ENCODE measurements around the gene MSGN1.
"Not testable (repeated sequence)": the region's sequence is repeated elsewhere in the genome, so short reads cannot be mapped to it uniquely, and the experiment has no call there.

The MSGN1 gene

DNA sequence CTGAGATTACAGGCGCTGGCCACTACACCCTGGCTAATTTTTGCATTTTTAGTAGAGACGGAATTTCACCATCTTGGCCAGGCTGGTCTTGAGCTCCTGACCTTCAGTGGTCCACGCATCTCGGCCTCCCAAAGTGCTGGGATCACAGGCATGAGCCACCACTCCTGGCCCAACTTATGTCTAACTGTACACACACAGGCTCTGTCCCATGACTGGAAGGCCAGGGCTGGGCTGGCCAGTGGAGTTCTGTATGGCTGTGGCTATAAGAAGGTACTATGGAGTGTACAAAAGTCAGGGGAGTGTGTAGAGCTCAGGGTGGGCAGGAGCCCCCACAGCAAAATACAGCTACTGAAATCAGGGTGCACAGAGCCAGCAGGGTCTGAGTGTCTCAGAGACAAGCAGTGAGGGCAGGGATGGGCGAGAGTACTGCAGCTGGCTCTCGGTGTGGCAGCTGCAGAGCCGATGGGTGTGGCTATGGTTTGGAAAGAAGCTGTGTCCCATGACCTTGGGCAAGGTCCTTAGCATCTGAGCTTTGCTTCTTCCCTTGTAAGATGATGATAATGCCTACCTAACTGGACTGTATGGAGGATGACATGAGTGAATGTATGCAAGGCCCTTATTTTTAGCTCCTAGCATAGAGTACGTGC, 10.4 kb upstream of the MSGN1 start:
- no peak for DNase-seq

DNA sequence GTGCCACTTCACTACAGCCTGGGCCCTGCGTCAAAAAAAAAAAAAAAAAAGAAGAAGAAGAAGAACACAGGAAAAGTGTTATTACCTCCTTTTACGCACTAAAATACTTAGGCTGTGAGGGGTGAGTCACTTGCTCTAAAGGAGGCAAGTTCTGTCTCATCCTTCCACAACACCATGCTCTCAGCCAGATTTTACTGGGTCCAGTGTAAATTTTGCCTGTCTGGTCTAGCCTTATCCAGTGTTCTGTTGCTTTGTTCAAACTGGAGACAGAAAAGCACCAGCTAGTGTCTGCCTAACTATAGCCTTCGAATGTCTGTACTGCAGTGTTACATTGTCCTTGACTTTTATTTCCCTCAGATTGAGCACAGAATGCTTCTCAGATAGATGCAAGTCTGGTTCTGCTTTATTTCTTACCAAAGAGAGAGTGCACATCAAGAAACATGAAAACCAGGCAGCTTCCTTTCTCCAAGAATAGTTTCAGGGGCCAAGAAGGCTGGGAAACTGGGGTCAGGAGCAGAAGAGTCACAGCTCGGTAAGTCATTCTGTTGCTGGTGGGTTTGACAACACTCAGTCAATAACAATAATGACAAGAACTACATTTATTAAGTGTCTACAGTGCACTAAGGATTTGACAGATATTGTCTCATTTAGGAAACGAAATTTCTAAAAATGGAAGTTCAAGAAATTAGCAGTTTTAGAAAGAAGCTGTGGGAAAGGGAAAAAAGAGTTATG, 3.1 kb upstream of the MSGN1 start:
- DNase-seq = no peak

DNA sequence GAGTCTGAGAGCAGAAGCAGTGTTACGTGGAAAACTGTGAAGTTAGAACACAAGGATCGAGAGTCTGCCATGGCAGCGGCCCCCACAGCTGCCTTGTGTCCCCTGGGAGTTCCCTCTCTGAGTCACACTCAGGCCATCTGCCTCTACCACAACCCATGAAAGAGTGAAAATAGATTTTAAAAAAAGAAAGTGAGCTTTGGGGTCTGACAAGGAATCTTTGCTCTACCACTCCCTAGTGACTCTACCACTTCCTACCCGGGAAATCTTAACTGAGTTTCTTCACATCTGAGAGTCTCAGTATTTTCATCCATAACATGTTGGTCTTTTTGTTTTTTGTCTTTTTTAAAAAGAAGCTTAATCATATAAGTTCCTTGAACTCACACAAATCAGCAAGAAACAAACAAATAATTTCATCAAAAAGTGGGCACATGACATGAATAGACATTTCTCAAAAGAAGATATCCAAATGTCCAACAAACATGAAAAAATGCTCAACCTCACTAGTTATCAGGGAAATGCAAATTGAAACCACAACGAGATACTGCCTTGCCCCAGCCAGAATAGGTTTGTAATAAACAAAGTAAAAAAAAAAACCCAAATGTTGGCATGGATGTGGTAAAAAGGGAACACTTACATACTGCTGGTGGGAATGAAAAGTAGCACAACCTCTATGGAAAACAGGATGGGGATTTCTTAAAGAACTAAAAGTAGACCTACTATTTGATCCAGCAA, 2.4 kb upstream of the MSGN1 start:
- DNase-seq = no peak

DNA sequence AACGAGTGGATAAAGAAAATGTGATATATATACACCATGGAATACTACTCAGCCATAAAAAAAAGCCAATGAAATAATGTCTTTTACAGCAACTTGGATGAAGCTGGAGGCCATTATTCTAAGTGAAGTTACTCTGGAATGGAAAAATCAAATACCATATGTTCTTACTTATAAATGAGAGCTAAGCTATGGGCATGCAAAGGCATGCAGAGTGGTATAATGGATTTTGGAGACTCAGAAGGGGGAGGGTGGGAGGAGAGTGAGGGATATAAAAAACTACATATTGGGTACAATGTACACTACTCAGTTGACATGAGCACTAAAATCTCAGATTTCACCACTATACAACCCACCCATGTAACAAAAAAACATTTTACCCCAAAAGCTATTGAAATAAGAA, 1.7 kb upstream of the MSGN1 start:
- DNase-seq = no peak

DNA sequence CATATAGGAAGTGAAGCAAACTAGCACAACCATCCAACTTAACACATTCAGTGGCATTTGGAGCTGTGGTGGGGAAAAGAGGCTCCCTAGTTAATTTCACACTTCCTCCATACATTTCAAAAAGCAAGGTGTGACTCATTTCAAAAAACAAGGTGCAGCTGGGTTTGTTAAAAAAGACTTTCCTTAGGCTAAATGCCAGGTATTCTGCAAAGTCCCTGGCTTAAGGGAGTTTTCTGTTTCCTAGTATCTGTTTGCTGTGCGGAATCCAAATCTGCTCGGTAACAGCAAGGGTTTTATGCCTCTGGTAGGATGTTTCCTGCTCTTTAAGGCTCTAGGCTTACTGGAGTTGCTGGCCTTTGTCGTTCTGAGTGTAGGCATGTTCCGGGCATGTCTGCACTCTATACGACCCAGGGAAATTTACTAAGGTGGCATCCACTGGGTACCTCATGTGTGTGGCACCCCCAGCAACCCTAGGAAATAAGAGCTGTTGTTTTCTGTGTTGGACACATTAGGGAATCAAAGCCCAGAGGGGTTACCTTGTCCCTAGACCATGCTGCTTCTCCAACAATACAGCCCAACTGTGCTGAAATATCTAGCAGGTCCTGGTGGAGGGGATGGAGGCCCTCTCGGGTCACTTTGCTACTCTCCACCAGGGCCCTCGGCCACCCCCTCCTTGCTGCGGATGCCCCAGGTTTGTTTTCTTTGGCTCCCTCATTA, 634 bp upstream of the MSGN1 start:
- DNase-seq = no peak

DNA sequence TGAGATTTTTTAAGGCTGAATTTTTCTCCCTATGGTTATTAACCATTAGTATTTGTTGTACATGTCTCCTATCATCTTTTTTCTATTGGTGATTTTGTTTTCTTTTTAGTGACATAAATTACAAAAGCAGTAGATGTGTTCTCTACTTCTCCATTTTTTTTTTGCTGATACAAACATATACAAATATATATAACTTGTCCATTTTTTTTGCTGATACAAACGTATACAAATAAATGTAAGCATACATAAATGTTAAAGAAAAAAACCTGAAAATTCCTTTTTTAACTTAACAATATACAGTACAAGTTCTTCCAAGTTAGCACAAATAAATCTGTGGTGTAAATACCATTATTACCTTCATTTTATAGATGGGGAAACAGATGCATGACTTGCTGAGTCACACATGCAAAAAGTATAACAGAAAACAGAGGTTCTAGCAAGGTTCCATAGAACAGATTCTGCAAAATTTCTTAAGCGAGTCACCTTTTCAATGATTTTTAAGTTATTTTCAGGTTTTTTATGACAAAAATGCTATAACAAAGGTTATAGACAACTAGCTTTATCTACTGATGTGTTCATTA, 2.1 kb downstream of the MSGN1 start:
- DNase-seq = no peak

DNA sequence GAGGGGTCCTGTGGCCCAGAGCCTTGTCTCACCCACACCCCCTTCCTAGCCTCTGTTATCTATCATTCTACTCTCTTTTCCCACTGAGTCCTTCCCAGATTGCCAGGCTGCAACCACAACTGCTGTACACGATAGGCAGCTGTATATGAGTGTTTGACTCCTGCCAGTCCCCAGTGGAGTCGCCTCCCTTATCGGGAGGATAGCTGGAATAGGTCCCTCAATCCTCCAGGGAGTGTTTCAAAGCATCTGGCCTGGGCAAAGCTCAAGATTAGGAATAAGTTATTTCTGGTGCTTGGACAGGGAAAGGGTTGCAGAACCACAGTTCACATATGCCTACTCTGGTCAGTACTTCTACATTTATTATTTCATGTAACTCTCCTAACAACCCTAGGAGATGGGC, 4.8 kb downstream of the MSGN1 start:
- DNase-seq = no peak

DNA sequence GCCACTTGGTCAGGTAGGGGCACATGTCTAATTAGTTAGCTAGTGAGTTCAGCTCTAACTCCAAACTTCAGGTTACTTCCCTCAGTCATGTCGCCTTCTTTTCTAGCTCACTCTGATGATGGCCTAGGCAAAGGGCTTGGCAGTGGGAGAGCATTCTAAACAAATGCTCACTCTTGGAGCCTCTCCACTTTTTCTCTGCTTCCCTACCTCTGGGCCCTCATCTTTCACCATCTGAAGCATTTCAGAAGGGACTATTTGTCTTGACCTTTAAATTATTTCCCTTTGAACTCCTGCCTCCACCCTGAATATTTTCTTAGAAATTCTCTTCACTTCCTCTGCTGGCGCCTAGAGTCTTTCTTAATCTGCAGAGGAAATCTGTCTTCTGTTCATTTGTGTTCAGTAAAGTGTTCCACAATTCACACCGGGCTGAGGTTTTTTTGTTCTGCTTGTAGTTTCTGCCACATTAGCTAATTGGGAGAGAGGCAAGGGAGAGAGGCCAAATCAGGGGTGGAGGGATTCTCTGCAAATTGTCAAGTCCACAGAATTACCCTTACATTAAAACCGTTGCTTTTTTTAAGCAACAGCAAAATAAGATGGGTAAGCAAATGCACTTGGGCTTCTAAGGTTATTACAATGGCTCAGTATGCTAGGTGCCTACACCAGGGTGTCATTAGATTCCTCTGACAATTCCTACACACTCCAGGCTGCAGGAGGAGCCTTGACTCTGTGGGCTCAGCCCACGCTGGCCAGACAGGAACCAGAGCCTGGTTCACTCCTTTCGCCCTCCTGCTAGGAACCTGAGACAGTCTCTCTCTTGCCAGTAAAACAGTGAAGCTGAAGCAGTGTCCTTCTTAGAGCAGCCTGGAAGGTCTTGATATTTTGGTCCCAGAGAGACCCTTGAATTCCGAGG, 5.5 kb downstream of the MSGN1 start:
- no peak for DNase-seq

DNA sequence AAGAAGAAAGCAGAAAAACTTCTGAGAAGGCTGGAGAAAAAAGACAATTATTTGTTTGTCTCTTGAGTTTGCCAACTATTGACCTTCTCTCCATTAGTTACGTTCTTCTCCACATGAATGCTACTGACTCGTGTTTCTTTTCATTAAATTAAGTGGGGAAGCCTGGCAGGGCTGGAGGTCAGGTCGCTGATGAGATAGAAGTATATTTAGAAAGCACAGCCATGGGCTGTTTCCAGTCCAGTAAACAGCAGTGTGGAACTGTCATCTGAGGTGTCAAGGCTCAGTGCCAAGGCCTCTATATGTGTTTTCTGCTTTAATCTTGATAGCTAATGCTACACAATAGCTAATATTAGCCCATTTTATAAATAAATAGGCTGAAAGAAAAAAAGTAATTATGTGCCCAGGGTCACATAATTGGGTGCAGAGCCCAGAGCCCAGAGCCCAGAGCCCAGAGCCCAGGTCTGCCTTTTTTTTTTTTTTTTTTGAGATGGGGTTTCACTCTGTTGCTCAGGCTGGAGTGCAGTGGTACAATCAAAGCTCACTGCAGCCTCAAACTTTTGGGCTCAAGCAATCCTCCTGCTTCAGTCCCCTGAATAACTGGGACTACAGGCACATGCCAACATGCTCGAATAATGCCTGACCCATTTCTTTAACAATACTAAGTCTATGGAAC, 6.3 kb downstream of the MSGN1 start:
- DNase-seq = no peak

DNA sequence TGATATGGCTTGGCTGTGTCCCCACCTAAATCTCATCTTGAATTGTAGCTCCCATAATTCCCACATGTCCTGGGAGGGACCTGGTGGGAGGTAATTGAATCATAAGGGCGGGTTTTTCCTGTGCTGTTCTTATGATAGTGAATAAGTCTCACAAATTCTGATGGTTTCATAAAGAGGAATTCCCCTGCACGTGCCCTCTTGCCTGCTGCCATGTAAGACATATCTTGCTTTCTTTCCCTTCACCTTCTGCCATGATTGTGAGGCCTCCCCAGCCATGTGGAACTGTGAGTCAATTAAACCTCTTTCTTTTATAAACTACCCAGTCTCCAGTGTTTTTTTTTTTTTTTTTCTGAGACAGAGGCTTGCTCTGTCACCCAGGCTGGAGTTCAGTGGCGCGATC, 7.4 kb downstream of the MSGN1 start:
- not testable (repeated sequence) for DNase-seq

DNA sequence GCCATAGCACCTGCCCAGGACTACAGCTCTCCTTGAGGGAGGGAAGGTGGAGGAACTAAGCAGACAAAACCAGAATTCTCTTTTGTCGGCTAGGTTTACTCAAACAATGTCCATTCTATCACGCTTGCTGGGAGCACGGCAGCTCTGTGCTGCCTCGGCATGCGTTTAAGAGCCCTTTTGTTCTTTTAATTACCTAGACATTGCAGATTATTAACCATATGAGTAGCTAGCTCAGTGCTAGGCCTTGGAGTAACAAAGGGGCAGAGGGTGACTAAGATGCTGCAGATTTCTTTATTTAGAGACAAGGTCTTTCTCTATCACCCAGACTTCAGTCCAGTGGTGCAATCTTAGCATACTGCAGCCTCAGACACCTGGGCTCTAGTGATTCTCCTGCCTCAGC, 11.1 kb downstream of the MSGN1 start:
- no peak for DNase-seq

DNA sequence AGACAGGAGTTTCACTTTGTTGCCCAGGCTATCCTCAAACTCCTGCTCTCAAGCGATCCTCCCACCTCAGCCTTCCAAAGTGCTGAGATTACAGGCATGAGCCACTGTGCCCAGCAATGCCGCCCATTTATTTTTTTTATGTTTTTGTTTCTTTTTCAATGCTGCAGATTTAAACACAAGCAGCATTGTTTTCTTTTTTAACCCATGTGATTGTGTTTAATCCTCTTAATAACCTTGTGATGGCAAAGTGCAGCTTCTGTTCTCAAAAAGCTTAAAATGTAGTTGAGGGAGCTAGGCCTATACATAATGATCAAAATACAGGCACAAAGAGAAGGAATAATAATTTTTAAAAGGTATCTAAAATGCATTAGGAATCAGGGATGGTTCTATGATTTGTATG, 11.5 kb downstream of the MSGN1 start:
- no peak for DNase-seq

DNA sequence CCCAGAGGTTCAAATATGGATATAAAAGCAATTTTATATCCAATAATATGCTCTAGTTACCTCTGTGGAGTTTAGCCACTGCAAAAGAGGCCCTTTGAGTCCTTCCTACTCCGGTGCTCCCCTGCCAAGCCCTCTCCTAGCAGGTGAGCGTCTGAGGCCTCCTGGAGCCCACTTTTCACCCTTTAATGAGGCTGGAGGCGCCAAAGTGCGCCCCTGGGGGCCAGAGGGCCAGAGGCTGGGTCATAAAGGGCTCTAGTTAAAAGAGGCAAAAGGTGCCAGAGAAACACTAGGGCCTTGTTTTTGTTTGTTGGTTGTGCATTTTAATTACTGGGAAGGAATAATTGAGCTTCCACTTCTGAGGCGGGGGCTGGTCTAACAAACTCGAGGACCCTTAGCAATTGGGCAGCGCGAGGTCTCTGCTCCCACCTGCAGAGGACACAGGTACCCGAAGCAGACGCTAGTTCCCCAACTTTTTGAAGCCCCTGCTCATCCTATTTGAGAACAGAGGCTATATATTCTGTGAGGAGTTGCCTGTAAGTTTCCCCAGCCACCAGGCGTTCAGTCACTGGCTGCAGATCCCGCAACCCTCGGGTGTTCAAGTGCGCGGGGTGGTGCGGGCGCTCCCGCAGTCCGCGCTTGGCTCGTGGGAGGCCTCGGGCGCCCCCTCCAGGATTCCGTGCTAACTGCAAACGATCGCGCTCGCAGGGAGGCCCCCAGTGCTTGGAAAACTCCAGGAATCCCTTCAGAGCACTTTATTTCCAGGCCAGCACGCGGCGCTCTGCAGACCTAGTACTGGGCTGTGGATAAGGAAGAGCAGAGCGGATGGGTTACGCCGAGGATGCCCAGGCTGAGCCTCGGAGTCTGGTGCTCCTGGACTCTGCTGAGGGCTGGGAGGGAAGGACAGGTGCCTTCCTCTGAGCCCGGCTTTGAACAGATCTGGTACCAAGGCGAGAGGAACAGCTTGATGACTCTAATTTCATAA, 14.1 kb downstream of the MSGN1 start:
- DNase-seq = peak; percentile 67

DNA sequence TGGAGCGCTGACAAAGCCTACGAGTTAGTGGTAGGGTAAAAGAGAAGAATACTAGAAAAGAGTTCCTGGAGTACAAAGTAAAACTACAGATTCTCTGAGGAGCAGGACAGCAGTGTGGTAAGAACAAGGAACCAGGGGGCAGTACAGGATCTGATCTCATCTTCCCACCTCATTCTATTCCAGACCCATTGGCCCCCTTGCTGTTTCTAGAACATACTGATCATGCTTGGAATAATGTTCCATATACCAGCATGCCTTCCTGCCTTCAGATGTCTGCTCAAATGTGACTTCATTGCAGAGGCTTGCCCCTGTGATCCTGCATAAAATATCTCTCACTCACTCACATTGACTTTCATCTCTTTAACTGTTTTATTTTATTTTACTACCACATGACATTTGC, 19.3 kb downstream of the MSGN1 start:
- DNase-seq = no peak

DNA sequence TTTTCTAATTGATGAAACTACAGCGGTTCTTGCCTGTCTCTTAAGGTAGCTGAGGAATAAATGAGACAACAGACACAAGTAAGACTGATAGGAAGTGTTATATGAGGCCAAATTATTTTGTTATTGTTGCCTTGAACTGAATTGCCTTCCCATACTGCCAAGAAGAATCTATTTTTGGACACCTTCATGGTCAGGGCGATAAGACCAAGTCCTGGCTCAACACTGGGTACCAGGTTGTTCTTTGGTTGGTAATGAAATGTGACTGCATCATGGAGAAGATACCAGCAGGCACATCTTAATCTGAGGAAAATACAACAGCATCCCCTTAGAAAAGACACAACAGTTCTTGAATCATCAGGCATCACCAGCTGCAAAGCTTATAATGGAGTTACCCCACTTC, 23.7 kb downstream of the MSGN1 start:
- DNase-seq = no peak

DNA sequence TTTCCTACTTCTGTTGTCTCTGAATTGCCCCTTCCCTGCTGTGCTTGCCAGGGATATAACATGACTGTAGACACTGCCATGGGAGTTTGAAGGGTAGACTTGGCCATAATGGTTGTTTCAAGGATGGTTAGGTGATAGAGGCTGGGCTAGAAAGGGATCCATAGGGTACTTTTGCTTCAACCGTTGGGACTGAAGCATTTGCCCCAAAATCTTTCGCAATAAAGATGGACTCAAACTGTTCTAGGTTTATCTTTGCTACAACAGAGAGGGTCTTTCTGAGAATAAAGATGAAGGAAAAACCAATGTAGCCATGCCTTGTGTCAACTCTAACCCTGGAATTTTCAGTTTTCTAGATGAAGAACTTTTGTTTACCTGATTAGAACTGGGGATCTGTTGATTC, 27.2 kb downstream of the MSGN1 start:
- no peak for DNase-seq

DNA sequence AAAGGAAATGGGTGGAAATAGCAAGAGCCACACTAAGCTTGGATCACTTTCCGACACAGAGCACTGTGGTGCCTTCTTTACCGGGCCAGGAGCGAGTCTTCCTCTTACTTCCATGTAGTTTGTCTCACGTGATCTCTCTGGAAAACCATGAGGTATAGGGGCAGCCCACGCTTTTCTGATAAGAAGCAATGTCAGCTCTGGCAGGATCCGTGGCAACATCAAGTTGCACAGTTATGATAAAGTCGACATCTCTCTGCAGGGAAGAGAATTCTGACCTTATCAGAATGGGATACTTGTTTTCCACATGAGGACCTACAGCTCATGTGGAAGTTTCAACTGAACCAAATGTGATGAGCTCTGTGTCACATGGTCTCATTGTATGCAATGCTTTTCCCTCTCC, 29.5 kb downstream of the MSGN1 start:
- no peak for DNase-seq

DNA sequence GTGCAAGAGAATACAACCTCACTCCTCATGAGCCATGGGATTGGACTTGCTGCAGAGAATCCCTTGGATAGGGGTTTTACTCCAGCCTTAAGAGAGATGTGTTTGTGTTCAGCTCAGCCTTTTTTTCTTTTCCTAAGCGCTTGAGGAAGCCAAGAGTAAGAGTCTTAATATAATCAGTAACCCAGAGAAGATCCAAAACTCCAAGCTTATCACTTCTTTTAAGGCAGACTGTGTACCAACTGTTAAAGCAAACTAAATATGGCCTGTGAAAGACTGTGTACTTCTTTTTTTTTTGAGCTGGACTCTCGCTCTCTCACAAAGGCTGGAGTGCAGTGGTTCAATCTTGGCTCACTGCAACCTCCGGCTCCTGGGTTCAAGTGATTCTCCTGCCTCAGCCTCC, 30.4 kb downstream of the MSGN1 start:
- no peak for DNase-seq

DNA sequence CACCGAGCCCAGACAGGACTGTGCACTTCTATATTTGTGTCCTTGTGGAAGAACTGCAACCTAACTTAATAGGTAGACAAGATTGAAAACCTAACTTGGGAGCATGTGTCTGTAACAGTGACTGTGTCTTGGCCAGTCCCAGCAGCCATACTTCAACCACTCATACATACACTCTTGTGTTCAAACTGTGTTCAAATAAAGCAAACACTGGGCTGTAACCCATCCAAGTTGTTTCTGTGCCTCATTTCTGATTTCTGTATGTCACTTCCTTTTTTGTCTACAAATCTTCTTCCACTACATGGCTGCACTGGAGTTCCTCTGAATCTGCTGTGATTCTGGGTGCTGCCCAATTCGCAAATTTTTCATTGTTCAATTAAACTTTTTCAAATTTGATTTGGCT, 31.0 kb downstream of the MSGN1 start:
- DNase-seq = no peak

DNA sequence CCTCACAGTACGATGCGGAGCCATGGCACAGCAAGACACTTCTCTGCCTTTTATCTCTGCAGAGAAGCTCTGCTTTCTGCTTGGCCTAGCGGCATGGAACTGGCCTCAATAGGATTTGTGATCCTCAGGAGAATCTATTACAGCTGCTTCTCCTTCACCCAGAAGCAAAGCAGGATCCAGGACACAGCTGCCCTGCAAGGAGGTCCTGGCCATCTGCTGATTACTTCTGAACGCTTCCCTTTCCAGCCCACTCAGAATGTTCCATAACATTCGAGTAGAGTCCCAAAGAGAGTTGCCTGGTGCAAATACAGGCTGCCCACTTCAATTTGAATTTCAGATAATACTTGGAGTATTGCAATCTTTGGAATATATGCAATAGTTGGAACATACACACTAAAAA, 33.0 kb downstream of the MSGN1 start:
- DNase-seq = no peak
